K562 (cell line): ENCODE measurements around the gene FXYD1.

Experiments used
- CEBPB ChIP-seq: fragments of 450-650 bp; IDR thresholded peaks from 2 replicates; pipeline ENCODE4 v1.6.1; 2016; ENCODE audit warnings: missing genetic modification characterization, missing compliant biosample characterization
- EZH2 ChIP-seq: IDR thresholded peaks from 2 replicates; pipeline ENCODE4 v1.6.1; 2012; ENCODE audit warnings: low read depth, mild to moderate bottlenecking, inconsistent platforms, low read length, borderline replicate concordance
- FOXM1 ChIP-seq, 2 experiments: fragments of 450-650 bp in 1 of 2; sonication (generic) in 1 of 2; formaldehyde crosslinking in 1 of 2; IDR thresholded peaks; 2 replicates each; pipeline versions ENCODE4 v1.6.1 to v1.9.0; 2017 to 2022; ENCODE audit warnings: low read depth in 2 of 2, mild to moderate bottlenecking in 2 of 2, missing genetic modification reagents in 1 of 2, moderate library complexity in 1 of 2
- HCFC1 ChIP-seq: IDR thresholded peaks from 2 replicates; pipeline ENCODE4 v1.6.1; 2012; ENCODE audit warnings: low read depth, low read length, improper control_type of control experiment
- MED1 ChIP-seq: sonication (generic); formaldehyde crosslinking; IDR thresholded peaks from 2 replicates; pipeline ENCODE4 v1.8.1; 2023; ENCODE audit warnings: missing genetic modification reagents, borderline replicate concordance
- NR3C1 ChIP-seq: sonication (generic); formaldehyde crosslinking; IDR thresholded peaks from 2 replicates; pipeline ENCODE4 v1.8.1; 2022; ENCODE audit warnings: missing genetic modification reagents
- SREBF2 ChIP-seq: sonication (generic); formaldehyde crosslinking; IDR thresholded peaks from 2 replicates; pipeline ENCODE4 v1.4.0; 2020; ENCODE audit warnings: mild to moderate bottlenecking, missing genetic modification reagents
- TAF1 ChIP-seq: IDR thresholded peaks from 2 replicates; pipeline ENCODE4 v1.6.1; 2011; ENCODE audit warnings: mild to moderate bottlenecking, low read length, moderate library complexity; ENCODE audit not compliant: insufficient read depth, control insufficient read depth, severe bottlenecking; ENCODE audit errors: extremely low read depth
- YBX1 ChIP-seq: fragments of 450-650 bp; IDR thresholded peaks from 2 replicates; pipeline ENCODE4 v1.7.1; 2016; ENCODE audit warnings: mild to moderate bottlenecking
- TF ChIP-seq, protein P1 (sequence below), 2 experiments: fragments of 450-650 bp in 1 of 2; sonication (generic) in 1 of 2; formaldehyde crosslinking in 1 of 2; IDR thresholded peaks; 2 replicates each; pipeline versions ENCODE4 v1.7.1 to v1.9.0; 2016 to 2022; ENCODE audit warnings: inconsistent platforms in 1 of 2, mild to moderate bottlenecking in 1 of 2, missing genetic modification reagents in 1 of 2
- TF ChIP-seq, protein P2 (sequence below), 3 experiments: IDR thresholded peaks in 2 of 3; conservative IDR thresholded peaks in 1 of 3; 2 replicates each; pipeline ENCODE4 v1.5.1; 2011 to 2012; ENCODE audit warnings: low read length in 3 of 3, mild to moderate bottlenecking in 3 of 3, control low read depth in 2 of 3, improper control_type of control experiment in 1 of 3, inconsistent platforms in 1 of 3, low read depth in 1 of 3, mixed read lengths in 1 of 3, moderate library complexity in 1 of 3; ENCODE audit not compliant: insufficient read depth in 2 of 3
- TF ChIP-seq, protein P3 (sequence below), 2 experiments: fragments of 450-650 bp in 1 of 2; IDR thresholded peaks; 2 replicates each; pipeline ENCODE4 v1.6.1; 2011 to 2017; ENCODE audit warnings: low read depth in 2 of 2, antibody characterized with exemption in 1 of 2, borderline replicate concordance in 1 of 2, low read length in 1 of 2, mild to moderate bottlenecking in 1 of 2, mixed read lengths in 1 of 2; ENCODE audit not compliant: control insufficient read depth in 1 of 2

DNA sequence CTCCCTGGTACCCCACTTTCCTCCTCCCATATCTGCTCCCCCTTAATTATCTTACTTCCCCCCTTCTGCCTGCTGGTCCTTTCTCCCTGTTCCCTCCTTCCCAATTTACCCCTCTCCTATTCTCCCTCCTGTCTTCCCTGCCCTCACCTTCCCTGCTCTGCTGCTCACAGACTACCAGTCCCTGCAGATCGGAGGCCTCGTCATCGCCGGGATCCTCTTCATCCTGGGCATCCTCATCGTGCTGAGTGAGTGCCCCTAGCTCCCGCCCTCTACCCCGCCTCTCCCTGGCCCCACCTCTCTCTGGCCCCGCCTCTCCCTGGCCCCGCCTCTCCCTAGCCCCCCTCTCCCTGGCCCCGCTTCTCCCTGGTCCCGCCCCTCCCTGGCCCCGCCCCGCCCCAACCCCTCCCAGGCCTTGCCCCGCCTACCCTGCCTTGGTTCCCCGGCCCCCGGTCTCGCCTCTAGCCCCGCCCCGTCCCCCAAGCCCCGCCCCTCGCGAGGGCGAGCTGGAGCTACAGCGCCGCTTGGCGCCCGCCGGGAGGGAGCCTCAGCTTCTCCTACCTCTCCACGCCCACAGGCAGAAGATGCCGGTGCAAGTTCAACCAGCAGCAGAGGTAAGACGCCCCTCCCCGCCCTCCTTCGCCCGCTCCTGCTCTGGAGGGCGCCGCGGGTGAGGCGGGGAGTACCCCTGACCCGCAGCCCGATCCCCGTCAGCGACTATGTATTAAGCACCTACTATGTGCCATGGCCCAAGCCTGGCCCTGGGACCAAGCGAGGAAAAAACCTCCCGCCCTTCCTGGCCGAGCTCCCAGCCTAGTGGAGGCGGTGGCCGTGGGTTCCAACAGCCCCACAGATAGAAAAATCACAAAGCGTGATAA lies 2.6 kb downstream of the FXYD1 start:
- TF ChIP-seq SREBF2 (CRISPR knock-in tag) = no peak
- no peak for TF ChIP-seq CEBPB
- TF ChIP-seq, protein P1, sequence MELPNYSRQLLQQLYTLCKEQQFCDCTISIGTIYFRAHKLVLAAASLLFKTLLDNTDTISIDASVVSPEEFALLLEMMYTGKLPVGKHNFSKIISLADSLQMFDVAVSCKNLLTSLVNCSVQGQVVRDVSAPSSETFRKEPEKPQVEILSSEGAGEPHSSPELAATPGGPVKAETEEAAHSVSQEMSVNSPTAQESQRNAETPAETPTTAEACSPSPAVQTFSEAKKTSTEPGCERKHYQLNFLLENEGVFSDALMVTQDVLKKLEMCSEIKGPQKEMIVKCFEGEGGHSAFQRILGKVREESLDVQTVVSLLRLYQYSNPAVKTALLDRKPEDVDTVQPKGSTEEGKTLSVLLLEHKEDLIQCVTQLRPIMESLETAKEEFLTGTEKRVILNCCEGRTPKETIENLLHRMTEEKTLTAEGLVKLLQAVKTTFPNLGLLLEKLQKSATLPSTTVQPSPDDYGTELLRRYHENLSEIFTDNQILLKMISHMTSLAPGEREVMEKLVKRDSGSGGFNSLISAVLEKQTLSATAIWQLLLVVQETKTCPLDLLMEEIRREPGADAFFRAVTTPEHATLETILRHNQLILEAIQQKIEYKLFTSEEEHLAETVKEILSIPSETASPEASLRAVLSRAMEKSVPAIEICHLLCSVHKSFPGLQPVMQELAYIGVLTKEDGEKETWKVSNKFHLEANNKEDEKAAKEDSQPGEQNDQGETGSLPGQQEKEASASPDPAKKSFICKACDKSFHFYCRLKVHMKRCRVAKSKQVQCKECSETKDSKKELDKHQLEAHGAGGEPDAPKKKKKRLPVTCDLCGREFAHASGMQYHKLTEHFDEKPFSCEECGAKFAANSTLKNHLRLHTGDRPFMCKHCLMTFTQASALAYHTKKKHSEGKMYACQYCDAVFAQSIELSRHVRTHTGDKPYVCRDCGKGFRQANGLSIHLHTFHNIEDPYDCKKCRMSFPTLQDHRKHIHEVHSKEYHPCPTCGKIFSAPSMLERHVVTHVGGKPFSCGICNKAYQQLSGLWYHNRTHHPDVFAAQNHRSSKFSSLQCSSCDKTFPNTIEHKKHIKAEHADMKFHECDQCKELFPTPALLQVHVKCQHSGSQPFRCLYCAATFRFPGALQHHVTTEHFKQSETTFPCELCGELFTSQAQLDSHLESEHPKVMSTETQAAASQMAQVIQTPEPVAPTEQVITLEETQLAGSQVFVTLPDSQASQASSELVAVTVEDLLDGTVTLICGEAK (IDR thresholded peaks at IDR 0.05) = no peak
- TF ChIP-seq, protein P1 (CRISPR knock-in tag; IDR thresholded peaks at IDR 0.05) = no peak
- no peak for TF ChIP-seq HCFC1
- TF ChIP-seq, protein P2, sequence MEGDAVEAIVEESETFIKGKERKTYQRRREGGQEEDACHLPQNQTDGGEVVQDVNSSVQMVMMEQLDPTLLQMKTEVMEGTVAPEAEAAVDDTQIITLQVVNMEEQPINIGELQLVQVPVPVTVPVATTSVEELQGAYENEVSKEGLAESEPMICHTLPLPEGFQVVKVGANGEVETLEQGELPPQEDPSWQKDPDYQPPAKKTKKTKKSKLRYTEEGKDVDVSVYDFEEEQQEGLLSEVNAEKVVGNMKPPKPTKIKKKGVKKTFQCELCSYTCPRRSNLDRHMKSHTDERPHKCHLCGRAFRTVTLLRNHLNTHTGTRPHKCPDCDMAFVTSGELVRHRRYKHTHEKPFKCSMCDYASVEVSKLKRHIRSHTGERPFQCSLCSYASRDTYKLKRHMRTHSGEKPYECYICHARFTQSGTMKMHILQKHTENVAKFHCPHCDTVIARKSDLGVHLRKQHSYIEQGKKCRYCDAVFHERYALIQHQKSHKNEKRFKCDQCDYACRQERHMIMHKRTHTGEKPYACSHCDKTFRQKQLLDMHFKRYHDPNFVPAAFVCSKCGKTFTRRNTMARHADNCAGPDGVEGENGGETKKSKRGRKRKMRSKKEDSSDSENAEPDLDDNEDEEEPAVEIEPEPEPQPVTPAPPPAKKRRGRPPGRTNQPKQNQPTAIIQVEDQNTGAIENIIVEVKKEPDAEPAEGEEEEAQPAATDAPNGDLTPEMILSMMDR (IDR thresholded peaks at IDR 0.05 in 2 of 3, conservative IDR thresholded peaks at IDR 0.05 in 1 of 3; ENCODE audit: insufficient read depth in 2 of 3, low read depth in 1 of 3, low read length in 3 of 3) = peak; percentile 49 to 89 (median 75)
- TF ChIP-seq MED1 (CRISPR knock-in tag) = no peak
- no peak for TF ChIP-seq EZH2
- TF ChIP-seq TAF1 = no peak
- TF ChIP-seq YBX1 = no peak
- TF ChIP-seq, protein P3, sequence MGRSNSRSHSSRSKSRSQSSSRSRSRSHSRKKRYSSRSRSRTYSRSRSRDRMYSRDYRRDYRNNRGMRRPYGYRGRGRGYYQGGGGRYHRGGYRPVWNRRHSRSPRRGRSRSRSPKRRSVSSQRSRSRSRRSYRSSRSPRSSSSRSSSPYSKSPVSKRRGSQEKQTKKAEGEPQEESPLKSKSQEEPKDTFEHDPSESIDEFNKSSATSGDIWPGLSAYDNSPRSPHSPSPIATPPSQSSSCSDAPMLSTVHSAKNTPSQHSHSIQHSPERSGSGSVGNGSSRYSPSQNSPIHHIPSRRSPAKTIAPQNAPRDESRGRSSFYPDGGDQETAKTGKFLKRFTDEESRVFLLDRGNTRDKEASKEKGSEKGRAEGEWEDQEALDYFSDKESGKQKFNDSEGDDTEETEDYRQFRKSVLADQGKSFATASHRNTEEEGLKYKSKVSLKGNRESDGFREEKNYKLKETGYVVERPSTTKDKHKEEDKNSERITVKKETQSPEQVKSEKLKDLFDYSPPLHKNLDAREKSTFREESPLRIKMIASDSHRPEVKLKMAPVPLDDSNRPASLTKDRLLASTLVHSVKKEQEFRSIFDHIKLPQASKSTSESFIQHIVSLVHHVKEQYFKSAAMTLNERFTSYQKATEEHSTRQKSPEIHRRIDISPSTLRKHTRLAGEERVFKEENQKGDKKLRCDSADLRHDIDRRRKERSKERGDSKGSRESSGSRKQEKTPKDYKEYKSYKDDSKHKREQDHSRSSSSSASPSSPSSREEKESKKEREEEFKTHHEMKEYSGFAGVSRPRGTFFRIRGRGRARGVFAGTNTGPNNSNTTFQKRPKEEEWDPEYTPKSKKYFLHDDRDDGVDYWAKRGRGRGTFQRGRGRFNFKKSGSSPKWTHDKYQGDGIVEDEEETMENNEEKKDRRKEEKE (IDR thresholded peaks at IDR 0.05; ENCODE audit: borderline replicate concordance in 1 of 2, control insufficient read depth in 1 of 2, low read depth in 2 of 2, low read length in 1 of 2) = no peak
- TF ChIP-seq FOXM1 (IDR thresholded peaks at IDR 0.05; ENCODE audit: low read depth) = no peak
- no peak for TF ChIP-seq FOXM1 (CRISPR knock-in tag; IDR thresholded peaks at IDR 0.05; ENCODE audit: low read depth)
- no peak for TF ChIP-seq NR3C1 (CRISPR knock-in tag)
